Vagina (tissue), 2 donors: ENCODE data around the gene SPATA6.

ENCODE experiments used
- POLR2A ChIP-seq, 2 donors: fragments of 450-650 bp; IDR thresholded peaks; one replicate each; pipeline ENCODE4 v1.6.1; 2017; ENCODE audit warnings: antibody characterized with exemption in 2 of 2, mild to moderate bottlenecking in 2 of 2, moderate library complexity in 2 of 2
- POLR2AphosphoS5 ChIP-seq, 2 donors: sonication (generic); formaldehyde crosslinking; IDR thresholded peaks; one replicate each; pipeline ENCODE4 v1.9.0; 2017; ENCODE audit warnings: antibody characterized with exemption in 2 of 2, mild to moderate bottlenecking in 2 of 2, low read depth in 1 of 2; ENCODE audit not compliant: insufficient read depth in 1 of 2
- TF ChIP-seq, protein P1 (sequence below), 3 experiments: fragments of 450-650 bp in 2 of 3; fragments of 200-600 bp in 1 of 3; sonication (generic) in 1 of 3; IDR thresholded peaks; one replicate each; pipeline ENCODE4 v1.5.1; 2017 to 2019; ENCODE audit warnings: antibody characterized with exemption in 3 of 3, mild to moderate bottlenecking in 2 of 3, moderate library complexity in 2 of 3

DNA sequence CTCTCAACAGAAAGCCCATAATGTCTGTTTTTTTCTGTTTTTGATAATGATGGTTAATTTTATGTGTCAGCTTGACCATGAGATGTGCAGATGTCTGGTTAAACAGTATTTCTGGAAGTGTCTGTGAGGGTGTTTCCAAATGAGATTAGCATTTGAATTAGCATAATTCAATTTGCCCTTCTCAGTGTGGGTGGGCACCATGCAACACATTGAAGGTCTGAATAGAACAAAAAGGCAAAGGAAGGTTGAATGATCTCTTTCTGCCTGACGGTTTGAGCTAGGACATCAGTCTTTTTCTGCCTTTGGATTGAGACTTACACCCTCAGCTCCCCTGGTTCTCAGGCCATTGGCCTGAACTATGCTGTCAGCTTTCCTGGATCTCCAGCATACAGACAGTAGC lies 34.9 kb upstream of the SPATA6 start:
- TF ChIP-seq, protein P1, sequence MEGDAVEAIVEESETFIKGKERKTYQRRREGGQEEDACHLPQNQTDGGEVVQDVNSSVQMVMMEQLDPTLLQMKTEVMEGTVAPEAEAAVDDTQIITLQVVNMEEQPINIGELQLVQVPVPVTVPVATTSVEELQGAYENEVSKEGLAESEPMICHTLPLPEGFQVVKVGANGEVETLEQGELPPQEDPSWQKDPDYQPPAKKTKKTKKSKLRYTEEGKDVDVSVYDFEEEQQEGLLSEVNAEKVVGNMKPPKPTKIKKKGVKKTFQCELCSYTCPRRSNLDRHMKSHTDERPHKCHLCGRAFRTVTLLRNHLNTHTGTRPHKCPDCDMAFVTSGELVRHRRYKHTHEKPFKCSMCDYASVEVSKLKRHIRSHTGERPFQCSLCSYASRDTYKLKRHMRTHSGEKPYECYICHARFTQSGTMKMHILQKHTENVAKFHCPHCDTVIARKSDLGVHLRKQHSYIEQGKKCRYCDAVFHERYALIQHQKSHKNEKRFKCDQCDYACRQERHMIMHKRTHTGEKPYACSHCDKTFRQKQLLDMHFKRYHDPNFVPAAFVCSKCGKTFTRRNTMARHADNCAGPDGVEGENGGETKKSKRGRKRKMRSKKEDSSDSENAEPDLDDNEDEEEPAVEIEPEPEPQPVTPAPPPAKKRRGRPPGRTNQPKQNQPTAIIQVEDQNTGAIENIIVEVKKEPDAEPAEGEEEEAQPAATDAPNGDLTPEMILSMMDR (IDR thresholded peaks at IDR 0.05), result no peak
- no peak for TF ChIP-seq POLR2A (IDR thresholded peaks at IDR 0.05)
- TF ChIP-seq POLR2AphosphoS5 (IDR thresholded peaks at IDR 0.05; ENCODE audit: insufficient read depth in 1 of 2, low read depth in 1 of 2), result no peak
